HCT116 (cell line): Measurements from ENCODE around the gene MYO7B. TPM values are rescaled to one million over a fixed set of nuclear protein-coding genes. Genes with fewer than 3 reads are reported as not detected.

ENCODE experiments used
- ATAC-seq: fragments of 200-7000 bp; cut with Tn5 transposase; 2 replicates; pipeline ENCODE4 v1.9.1; 2020; ENCODE audit warnings: mild to moderate bottlenecking, moderate library complexity
- BruUV-seq: library from RNA; stranded (reverse); fragments of 400-500 nt; replicated peaks from 2 replicates; lab custom pipeline; 2021; lab: Mats Ljungman, UMichigan
- CTCF ChIA-PET: fragments of 300-600 bp; sonication (Branson Sonifier 250); formaldehyde crosslinking; loops from one replicate; lab custom pipeline; 2021; ENCODE audit warnings: antibody characterized with exemption; lab: Charles Lee
- POLR2A ChIA-PET: fragments of 300-600, 350-600 bp; sonication (Branson Sonifier 250); formaldehyde crosslinking; loops from one replicate; lab custom pipeline; 2021; ENCODE audit warnings: antibody characterized with exemption; lab: Charles Lee
- RAD21 ChIA-PET, 2 experiments: fragments of 300-600 bp; sonication (Branson Sonifier 250); formaldehyde crosslinking; loops; one replicate each; lab custom pipeline; 2023; ENCODE audit warnings: low total read pairs in 2 of 2; ENCODE audit not compliant: uncharacterized antibody in 2 of 2, unreplicated experiment in 2 of 2, low non-redundant PET in 1 of 2; lab: Charles Lee
- DNase-seq: peaks from one replicate; pipeline ENCODE4 v3.0.0-alpha.2; 2010; ENCODE audit warnings: low read depth, low spot score
- H2AFZ ChIP-seq: fragments of 200-600 bp; shearing (Covaris generic), sonication (generic); 2 replicates; pipeline ENCODE4 v1.6.1; 2017; ENCODE audit warnings: low read depth, mixed run types, mixed read lengths, antibody characterized with exemption, low read length; ENCODE audit not compliant: poor library complexity, severe bottlenecking
- H3K27ac ChIP-seq: 2 replicates; pipeline ENCODE4 v1.5.1; 2012; ENCODE audit warnings: low read depth, low read length
- H3K27me3 ChIP-seq: fragments of 200-600 bp; sonication (generic); 2 replicates; pipeline ENCODE4 v1.6.1; 2016; ENCODE audit warnings: mixed run types, low read length, mixed read lengths; ENCODE audit not compliant: insufficient read depth
- H3K36me3 ChIP-seq, 2 experiments: fragments of 200-500 bp in 1 of 2; fragments of 200-600 bp in 1 of 2; sonication (Bioruptor generic) in 1 of 2; sonication (generic) in 1 of 2; 2 replicates each; pipeline versions ENCODE4 v1.5.1 to v1.6.1; 2014 to 2016; ENCODE audit warnings: low read length in 2 of 2, inconsistent platforms in 1 of 2, mixed read lengths in 1 of 2, mixed run types in 1 of 2; ENCODE audit not compliant: insufficient read depth in 2 of 2, control insufficient read depth in 1 of 2
- H3K4me1 ChIP-seq, 2 experiments: fragments of 200-600 bp in 1 of 2; sonication (generic) in 1 of 2; 2 replicates each; pipeline versions ENCODE4 v1.5.1 to v1.6.1; 2012 to 2017; ENCODE audit warnings: low read length in 2 of 2, inconsistent platforms in 1 of 2, mild to moderate bottlenecking in 1 of 2, mixed read lengths in 1 of 2, mixed run types in 1 of 2, moderate library complexity in 1 of 2; ENCODE audit not compliant: insufficient read depth in 2 of 2, control insufficient read depth in 1 of 2
- H3K4me2 ChIP-seq: fragments of 200-600 bp; sonication (generic); 2 replicates; pipeline ENCODE4 v1.6.1; 2017; ENCODE audit warnings: mixed run types, low read length, mixed read lengths
- H3K4me3 ChIP-seq, 2 experiments: fragments of 200-600 bp in 1 of 2; sonication (generic) in 1 of 2; replicated peaks in 1 of 2; 2 replicates each; pipeline ENCODE4 v1.5.1; 2011 to 2016; ENCODE audit warnings: low read length in 2 of 2, control low read depth in 1 of 2, low read depth in 1 of 2, mild to moderate bottlenecking in 1 of 2, mixed read lengths in 1 of 2, mixed run types in 1 of 2
- H3K79me2 ChIP-seq: fragments of 200-600 bp; sonication (generic); 2 replicates; pipeline ENCODE4 v1.6.1; 2017; ENCODE audit warnings: mild to moderate bottlenecking, mixed run types, low read length, moderate library complexity, mixed read lengths; ENCODE audit not compliant: insufficient read depth
- H3K9ac ChIP-seq: fragments of 200-600 bp; sonication (generic); 2 replicates; pipeline ENCODE4 v1.6.1; 2016; ENCODE audit warnings: low read length, mixed read lengths
- H3K9me2 ChIP-seq: fragments of 200-600 bp; sonication (generic), shearing (Covaris generic); 2 replicates; pipeline ENCODE4 v1.6.1; 2017; ENCODE audit warnings: mixed run types, mild to moderate bottlenecking, moderate library complexity; ENCODE audit not compliant: insufficient read depth
- H3K9me3 ChIP-seq, 2 experiments: fragments of 200-500 bp in 1 of 2; fragments of 200-600 bp in 1 of 2; sonication (Bioruptor generic) in 1 of 2; sonication (generic) in 1 of 2; 2 replicates each; pipeline ENCODE4 v1.6.1; 2014 to 2017; ENCODE audit warnings: low read length in 2 of 2, mixed read lengths in 2 of 2, inconsistent platforms in 1 of 2, low read depth in 1 of 2, mild to moderate bottlenecking in 1 of 2, mixed run types in 1 of 2, moderate library complexity in 1 of 2; ENCODE audit not compliant: control insufficient read depth in 1 of 2, insufficient read depth in 1 of 2
- H4K20me1 ChIP-seq: fragments of 200-600 bp; sonication (generic), shearing (Covaris generic); 2 replicates; pipeline ENCODE4 v1.6.1; 2017; ENCODE audit warnings: mixed run types, mild to moderate bottlenecking, moderate library complexity; ENCODE audit not compliant: insufficient read depth
- CBX3 ChIP-seq: IDR thresholded peaks from 2 replicates; pipeline ENCODE4 v1.6.1; 2012; ENCODE audit warnings: low read depth
- CEBPB ChIP-seq: IDR thresholded peaks from 2 replicates; pipeline ENCODE4 v1.6.1; 2012; ENCODE audit warnings: low read depth
- EGR1 ChIP-seq: IDR thresholded peaks from 2 replicates; pipeline ENCODE4 v1.6.1; 2012; ENCODE audit warnings: low read depth
- ELF1 ChIP-seq: IDR thresholded peaks from 2 replicates; pipeline ENCODE4 v1.6.1; 2012; ENCODE audit warnings: low read depth, borderline replicate concordance
- EZH2 ChIP-seq: fragments of 200-600 bp; sonication (generic); IDR thresholded peaks from 2 replicates; pipeline ENCODE4 v1.6.1; 2017; ENCODE audit warnings: antibody characterized with exemption, mixed run types
- EZH2phosphoT487 ChIP-seq: fragments of 200-600 bp; IDR thresholded peaks from 2 replicates; pipeline ENCODE4 v1.6.1; 2018; ENCODE audit warnings: antibody characterized with exemption, borderline replicate concordance
- FOSL1 ChIP-seq: IDR thresholded peaks from 2 replicates; pipeline ENCODE4 v1.6.1; 2012; ENCODE audit warnings: low read depth
- JUND ChIP-seq: IDR thresholded peaks from 2 replicates; pipeline ENCODE4 v1.6.1; 2012
- MAX ChIP-seq: IDR thresholded peaks from 2 replicates; pipeline ENCODE4 v1.6.1; 2012
- POLR2A ChIP-seq: IDR thresholded peaks from 2 replicates; pipeline ENCODE4 v1.7.0; 2011; ENCODE audit warnings: borderline replicate concordance; ENCODE audit not compliant: insufficient read depth, insufficient read length; ENCODE audit errors: extremely low read depth
- POLR2AphosphoS5 ChIP-seq: IDR thresholded peaks from 2 replicates; pipeline ENCODE4 v1.6.1; 2011; ENCODE audit warnings: mild to moderate bottlenecking, low read depth, low read length, moderate library complexity
- RAD21 ChIP-seq: IDR thresholded peaks from 2 replicates; pipeline ENCODE4 v1.6.1; 2012; ENCODE audit warnings: low read depth, mild to moderate bottlenecking
- SP1 ChIP-seq: IDR thresholded peaks from 2 replicates; pipeline ENCODE4 v1.6.1; 2012; ENCODE audit warnings: low read depth
- SRF ChIP-seq: IDR thresholded peaks from 2 replicates; pipeline ENCODE4 v1.6.1; 2012; ENCODE audit warnings: low read depth
- YY1 ChIP-seq: IDR thresholded peaks from 2 replicates; pipeline ENCODE4 v1.6.1; 2011; ENCODE audit warnings: low read length, low read depth, moderate library complexity, mild to moderate bottlenecking; ENCODE audit not compliant: insufficient replicate concordance; ENCODE audit errors: extremely low read depth
- ZFX ChIP-seq: fragments of 450-650 bp; IDR thresholded peaks from 2 replicates; pipeline ENCODE4 v1.6.1; 2017
- ZNF274 ChIP-seq: fragments of 200-500 bp; sonication (Bioruptor generic); IDR thresholded peaks from 2 replicates; pipeline ENCODE4 v1.6.1; 2014; ENCODE audit warnings: mild to moderate bottlenecking, low read depth, low read length, inconsistent platforms
- intact Hi-C: fragments of 100-400 bp; cut with micrococcal nuclease; formaldehyde crosslinking; loops from 2 replicates; pipeline ENCODE4 v1.10.0; 2022
- total RNA-seq: library from RNA; stranded (reverse); gene quantifications from one replicate; pipeline ENCODE4 v1.2.1, GENCODE V29; 2021; ENCODE audit not compliant: unreplicated experiment
- TF ChIP-seq, protein P1 (sequence below), 3 experiments: fragments of 200-600 bp in 1 of 3; sonication (generic) in 1 of 3; IDR thresholded peaks in 2 of 3; conservative IDR thresholded peaks in 1 of 3; 2 replicates each; pipeline ENCODE4 v1.5.1; 2012 to 2017; ENCODE audit warnings: low read depth in 2 of 3, low read length in 2 of 3, antibody characterized with exemption in 1 of 3, borderline replicate concordance in 1 of 3, control low read depth in 1 of 3, mild to moderate bottlenecking in 1 of 3, mixed read lengths in 1 of 3, mixed run types in 1 of 3, moderate library complexity in 1 of 3; ENCODE audit not compliant: insufficient read depth in 1 of 3
- TF ChIP-seq, protein P2 (sequence below): IDR thresholded peaks from 2 replicates; pipeline ENCODE4 v1.6.1; 2011; ENCODE audit warnings: mild to moderate bottlenecking, low read length, moderate library complexity; ENCODE audit not compliant: insufficient replicate concordance; ENCODE audit errors: extremely low read depth
- TF ChIP-seq, protein P3 (sequence below): IDR thresholded peaks from 2 replicates; pipeline ENCODE4 v1.6.1; 2012; ENCODE audit warnings: low read depth

MYO7B gene
- total RNA-seq, 1 experiment from 2014 or later, result 0.07 TPM

DNA sequence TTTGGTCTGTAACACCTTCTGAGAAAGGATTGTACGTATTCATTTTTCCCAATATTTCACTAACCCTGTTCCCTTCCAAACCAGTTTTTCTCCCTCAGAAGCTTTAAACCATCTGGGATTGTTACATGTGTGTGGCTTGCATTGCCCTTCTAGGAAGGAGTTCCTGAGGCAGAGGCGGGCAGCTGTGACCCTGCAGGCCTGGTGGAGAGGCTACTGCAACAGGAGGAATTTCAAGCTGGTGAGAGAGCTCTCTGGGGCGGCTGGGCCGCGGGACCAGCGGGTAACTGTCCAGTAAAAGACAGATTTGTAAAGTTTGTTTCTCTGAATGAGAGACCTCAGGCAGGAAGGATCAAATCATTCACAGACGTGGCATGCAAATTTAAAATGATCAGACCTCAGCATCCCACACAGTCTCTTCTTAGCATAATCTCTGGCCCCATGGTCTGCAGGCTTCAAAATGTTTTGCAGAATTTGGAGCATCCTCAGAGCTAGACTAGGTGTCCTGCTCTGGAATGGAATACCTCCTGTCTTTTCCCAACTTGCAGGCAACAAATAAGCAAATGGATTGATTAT lies 70.3 kb downstream of the MYO7B start:
- no peak for ATAC-seq
- CTCF ChIA-PET, result interaction anchor here (2.6 kb wide), 1 partner anchor 15 kb away, joined by 6 read pairs; no protein-coding TSS in a partner anchor
- no peak for DNase-seq
- POLR2A ChIA-PET, result interaction anchor here (0.6 kb wide), 1 partner anchor 588 kb away, joined by 3 read pairs; no protein-coding TSS in a partner anchor
- TF ChIP-seq SRF (no peak), RAD21 (no peak), EGR1 (no peak), EZH2 (no peak), ZNF274 (no peak), CEBPB (no peak), POLR2AphosphoS5 (no peak), CBX3 (no peak), YY1 (no peak), MAX (no peak), JUND (no peak), ELF1 (no peak), FOSL1 (no peak), SP1 (no peak), EZH2phosphoT487 (no peak), ZFX (no peak), POLR2A (no peak)
- TF ChIP-seq, protein P1, sequence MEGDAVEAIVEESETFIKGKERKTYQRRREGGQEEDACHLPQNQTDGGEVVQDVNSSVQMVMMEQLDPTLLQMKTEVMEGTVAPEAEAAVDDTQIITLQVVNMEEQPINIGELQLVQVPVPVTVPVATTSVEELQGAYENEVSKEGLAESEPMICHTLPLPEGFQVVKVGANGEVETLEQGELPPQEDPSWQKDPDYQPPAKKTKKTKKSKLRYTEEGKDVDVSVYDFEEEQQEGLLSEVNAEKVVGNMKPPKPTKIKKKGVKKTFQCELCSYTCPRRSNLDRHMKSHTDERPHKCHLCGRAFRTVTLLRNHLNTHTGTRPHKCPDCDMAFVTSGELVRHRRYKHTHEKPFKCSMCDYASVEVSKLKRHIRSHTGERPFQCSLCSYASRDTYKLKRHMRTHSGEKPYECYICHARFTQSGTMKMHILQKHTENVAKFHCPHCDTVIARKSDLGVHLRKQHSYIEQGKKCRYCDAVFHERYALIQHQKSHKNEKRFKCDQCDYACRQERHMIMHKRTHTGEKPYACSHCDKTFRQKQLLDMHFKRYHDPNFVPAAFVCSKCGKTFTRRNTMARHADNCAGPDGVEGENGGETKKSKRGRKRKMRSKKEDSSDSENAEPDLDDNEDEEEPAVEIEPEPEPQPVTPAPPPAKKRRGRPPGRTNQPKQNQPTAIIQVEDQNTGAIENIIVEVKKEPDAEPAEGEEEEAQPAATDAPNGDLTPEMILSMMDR (IDR thresholded peaks at IDR 0.05 in 2 of 3, conservative IDR thresholded peaks at IDR 0.05 in 1 of 3; ENCODE audit: borderline replicate concordance in 1 of 3, insufficient read depth in 1 of 3, low read depth in 2 of 3, low read length in 2 of 3), result no peak
- TF ChIP-seq, protein P2, sequence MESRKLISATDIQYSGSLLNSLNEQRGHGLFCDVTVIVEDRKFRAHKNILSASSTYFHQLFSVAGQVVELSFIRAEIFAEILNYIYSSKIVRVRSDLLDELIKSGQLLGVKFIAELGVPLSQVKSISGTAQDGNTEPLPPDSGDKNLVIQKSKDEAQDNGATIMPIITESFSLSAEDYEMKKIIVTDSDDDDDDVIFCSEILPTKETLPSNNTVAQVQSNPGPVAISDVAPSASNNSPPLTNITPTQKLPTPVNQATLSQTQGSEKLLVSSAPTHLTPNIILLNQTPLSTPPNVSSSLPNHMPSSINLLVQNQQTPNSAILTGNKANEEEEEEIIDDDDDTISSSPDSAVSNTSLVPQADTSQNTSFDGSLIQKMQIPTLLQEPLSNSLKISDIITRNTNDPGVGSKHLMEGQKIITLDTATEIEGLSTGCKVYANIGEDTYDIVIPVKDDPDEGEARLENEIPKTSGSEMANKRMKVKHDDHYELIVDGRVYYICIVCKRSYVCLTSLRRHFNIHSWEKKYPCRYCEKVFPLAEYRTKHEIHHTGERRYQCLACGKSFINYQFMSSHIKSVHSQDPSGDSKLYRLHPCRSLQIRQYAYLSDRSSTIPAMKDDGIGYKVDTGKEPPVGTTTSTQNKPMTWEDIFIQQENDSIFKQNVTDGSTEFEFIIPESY, result no peak
- TF ChIP-seq, protein P3, sequence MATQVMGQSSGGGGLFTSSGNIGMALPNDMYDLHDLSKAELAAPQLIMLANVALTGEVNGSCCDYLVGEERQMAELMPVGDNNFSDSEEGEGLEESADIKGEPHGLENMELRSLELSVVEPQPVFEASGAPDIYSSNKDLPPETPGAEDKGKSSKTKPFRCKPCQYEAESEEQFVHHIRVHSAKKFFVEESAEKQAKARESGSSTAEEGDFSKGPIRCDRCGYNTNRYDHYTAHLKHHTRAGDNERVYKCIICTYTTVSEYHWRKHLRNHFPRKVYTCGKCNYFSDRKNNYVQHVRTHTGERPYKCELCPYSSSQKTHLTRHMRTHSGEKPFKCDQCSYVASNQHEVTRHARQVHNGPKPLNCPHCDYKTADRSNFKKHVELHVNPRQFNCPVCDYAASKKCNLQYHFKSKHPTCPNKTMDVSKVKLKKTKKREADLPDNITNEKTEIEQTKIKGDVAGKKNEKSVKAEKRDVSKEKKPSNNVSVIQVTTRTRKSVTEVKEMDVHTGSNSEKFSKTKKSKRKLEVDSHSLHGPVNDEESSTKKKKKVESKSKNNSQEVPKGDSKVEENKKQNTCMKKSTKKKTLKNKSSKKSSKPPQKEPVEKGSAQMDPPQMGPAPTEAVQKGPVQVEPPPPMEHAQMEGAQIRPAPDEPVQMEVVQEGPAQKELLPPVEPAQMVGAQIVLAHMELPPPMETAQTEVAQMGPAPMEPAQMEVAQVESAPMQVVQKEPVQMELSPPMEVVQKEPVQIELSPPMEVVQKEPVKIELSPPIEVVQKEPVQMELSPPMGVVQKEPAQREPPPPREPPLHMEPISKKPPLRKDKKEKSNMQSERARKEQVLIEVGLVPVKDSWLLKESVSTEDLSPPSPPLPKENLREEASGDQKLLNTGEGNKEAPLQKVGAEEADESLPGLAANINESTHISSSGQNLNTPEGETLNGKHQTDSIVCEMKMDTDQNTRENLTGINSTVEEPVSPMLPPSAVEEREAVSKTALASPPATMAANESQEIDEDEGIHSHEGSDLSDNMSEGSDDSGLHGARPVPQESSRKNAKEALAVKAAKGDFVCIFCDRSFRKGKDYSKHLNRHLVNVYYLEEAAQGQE, result no peak
- no peaks in the 10 kb centered on the region for H4K20me1 ChIP-seq
- BruUV-seq, result no TSS peak
- H3K79me2 ChIP-seq, result no peaks in the 10 kb centered on the region
- no peak overlapping the region for H2AFZ ChIP-seq
- no peaks in the 10 kb centered on the region for H3K36me3 ChIP-seq
- RAD21 ChIA-PET, result no interaction called here
- H3K9me3 ChIP-seq, result no peaks in the 10 kb centered on the region; a peak in 1 of 4 replicates
- no peaks in the 10 kb centered on the region for H3K4me1 ChIP-seq
- H3K27me3 ChIP-seq, result no peaks in the 10 kb centered on the region
- intact Hi-C loops, result no loop called here
- H3K9ac ChIP-seq, result no peak overlapping the region
- no peak overlapping the region for H3K4me2 ChIP-seq
- no peak overlapping the region for H3K27ac ChIP-seq
- H3K9me2 ChIP-seq, result no peaks in the 10 kb centered on the region
- H3K4me3 ChIP-seq, result no peak overlapping the region
